ENCODE measurements around the gene HBG1. TPM values are rescaled to one million over a fixed set of nuclear protein-coding genes. Genes with fewer than 3 reads are reported as not detected.
"Not testable (repeated sequence)": the region's sequence is repeated elsewhere in the genome, so short reads cannot be mapped to it uniquely, and the experiment has no call there.

The HBG1 gene
- not detected for total RNA-seq
- long read RNA-seq: 0 reads

DNA sequence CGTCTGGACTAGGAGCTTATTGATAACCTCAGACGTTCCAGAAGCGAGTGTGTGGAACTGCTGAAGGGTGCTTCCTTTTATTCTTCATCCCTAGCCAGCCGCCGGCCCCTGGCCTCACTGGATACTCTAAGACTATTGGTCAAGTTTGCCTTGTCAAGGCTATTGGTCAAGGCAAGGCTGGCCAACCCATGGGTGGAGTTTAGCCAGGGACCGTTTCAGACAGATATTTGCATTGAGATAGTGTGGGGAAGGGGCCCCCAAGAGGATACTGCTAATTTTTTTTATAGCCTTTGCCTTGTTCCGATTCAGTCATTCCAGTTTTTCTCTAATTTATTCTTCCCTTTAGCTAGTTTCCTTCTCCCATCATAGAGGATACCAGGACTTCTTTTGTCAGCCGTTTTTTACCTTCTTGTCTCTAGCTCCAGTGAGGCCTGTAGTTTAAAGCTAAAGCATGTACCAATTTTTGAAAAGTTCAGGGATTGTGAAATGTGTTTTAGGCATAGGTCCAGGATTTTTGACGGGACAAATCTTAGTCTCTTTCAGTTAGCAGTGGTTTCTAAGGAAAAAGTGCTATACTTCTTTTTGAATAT is at the start of gene HBG1:
Gene HBG1 (minus strand): TSS at position 51 of the 590 bp plus-strand sequence. CDS start 53 bp downstream, outside the sequence.
- ATAC-seq; intact Hi-C loops (cut with DNase I); DNase-seq: not testable (repeated sequence)

DNA sequence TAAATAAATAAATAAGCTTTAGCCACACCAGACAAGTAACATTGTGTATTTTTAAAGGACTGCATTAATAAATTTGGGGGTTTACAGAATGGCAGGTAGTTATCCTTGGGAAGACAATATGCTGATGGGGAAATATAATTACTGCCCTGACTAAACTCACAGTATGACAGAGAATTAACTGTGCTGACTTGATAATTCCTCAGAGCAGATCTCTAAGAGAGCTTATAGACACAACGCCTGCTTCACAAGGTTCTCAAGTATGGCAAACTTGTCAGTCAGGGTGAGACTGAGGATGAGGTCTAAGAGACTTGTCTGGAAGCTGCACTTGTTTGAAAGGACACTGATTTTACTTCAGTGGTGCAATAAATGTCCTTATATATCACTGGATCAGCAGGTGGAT is 48.8 kb upstream of the HBG1 start:
- Histone ChIP-seq H3K27ac (no peak overlapping the region), H3K4me3 (no peak overlapping the region), H3K9me3 (no peaks in the 10 kb centered on the region), H3K27me3 (ENCODE audit: low read depth) (no peaks in the 10 kb centered on the region), H3K36me3 (no peaks in the 10 kb centered on the region), H3K4me1 (no peaks in the 10 kb centered on the region)
- TF ChIP-seq, protein P1, sequence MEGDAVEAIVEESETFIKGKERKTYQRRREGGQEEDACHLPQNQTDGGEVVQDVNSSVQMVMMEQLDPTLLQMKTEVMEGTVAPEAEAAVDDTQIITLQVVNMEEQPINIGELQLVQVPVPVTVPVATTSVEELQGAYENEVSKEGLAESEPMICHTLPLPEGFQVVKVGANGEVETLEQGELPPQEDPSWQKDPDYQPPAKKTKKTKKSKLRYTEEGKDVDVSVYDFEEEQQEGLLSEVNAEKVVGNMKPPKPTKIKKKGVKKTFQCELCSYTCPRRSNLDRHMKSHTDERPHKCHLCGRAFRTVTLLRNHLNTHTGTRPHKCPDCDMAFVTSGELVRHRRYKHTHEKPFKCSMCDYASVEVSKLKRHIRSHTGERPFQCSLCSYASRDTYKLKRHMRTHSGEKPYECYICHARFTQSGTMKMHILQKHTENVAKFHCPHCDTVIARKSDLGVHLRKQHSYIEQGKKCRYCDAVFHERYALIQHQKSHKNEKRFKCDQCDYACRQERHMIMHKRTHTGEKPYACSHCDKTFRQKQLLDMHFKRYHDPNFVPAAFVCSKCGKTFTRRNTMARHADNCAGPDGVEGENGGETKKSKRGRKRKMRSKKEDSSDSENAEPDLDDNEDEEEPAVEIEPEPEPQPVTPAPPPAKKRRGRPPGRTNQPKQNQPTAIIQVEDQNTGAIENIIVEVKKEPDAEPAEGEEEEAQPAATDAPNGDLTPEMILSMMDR (IDR thresholded peaks at IDR 0.05): no peak
- ATAC-seq (no peak), DNase-seq (no peak)
- intact Hi-C loops (cut with DNase I): no loop called here

More for the DNA sequence above, at the start of gene HBG1:
- H3K27me3 ChIP-seq (ENCODE audit: low read depth); H3K4me1 ChIP-seq; H3K4me3 ChIP-seq; H3K27ac ChIP-seq; H3K36me3 ChIP-seq; H3K9me3 ChIP-seq: not testable (repeated sequence)

DNA sequence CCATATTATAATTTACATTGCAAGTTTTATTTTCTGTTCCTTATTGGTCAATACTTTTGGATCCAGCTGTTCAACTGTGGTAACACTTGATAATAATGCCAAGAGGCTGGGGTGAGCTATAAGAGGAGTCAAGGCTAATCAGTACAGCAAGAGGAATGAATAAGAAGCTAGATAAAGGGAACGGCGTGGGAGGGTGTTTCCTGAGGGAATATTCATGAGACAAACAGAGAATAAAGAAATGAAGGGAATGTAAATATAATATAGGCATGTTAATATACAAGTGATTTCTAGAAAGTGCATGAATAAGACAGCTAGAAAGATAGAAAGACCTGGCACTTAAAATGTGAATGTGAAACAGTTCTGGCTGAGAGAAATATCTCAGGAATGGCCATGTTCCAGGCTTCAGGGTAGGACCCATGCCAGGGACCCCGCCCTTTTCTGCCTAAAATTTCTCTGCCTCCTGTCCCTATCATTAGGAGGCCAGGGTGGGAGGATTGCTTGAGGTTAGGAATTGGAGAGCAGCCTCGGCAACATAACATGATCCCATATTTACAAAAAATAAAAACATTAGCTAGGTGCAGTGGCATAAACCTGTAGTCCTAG is 48.2 kb upstream of the HBG1 start:
- ATAC-seq (no peak), DNase-seq (no peak)
- Histone ChIP-seq H3K4me1 (no peaks in the 10 kb centered on the region), H3K9me3 (no peaks in the 10 kb centered on the region), H3K27me3 (ENCODE audit: low read depth) (no peaks in the 10 kb centered on the region), H3K36me3 (no peaks in the 10 kb centered on the region), H3K27ac (no peak overlapping the region), H3K4me3 (no peak overlapping the region)
- intact Hi-C loops (cut with DNase I): no loop called here
- TF ChIP-seq, protein P1 (IDR thresholded peaks at IDR 0.05): no peak

DNA sequence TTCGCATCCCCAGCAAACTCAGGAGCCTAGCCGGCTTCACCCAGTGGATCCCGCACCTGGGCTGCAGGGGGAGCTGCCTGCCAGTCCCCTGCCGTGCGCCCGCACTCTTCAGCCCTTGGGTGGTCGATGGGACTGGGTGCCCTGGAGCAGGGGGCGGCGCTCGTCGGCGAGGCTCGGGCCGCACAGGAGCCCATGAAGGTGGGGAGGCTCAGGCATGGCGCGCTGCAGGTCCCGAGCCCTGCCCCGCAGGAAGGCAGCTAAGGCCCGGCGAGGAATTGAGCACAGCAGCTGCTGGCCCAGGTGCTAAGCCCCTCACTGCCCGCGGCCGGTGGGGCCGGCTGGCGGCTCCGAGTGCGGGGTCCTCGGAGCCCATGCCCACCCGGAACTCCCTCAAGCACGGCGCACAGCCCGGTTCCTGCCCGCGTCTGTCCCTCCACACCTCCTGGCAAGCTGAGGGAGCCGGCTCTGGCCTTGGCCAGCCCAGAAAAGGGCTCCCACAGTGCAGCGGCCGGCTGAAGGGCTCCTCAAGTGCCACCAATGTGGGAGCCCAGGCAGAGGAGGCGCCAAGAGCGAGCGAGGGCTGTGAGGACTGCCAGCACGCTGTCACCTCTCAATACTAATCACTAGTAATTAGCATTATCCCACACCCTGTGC is 44.8 kb upstream of the HBG1 start:
- H3K4me3 ChIP-seq; H3K4me1 ChIP-seq; H3K27me3 ChIP-seq (ENCODE audit: low read depth); intact Hi-C loops (cut with DNase I); H3K9me3 ChIP-seq; DNase-seq; H3K27ac ChIP-seq; H3K36me3 ChIP-seq; ATAC-seq: not testable (repeated sequence)

DNA sequence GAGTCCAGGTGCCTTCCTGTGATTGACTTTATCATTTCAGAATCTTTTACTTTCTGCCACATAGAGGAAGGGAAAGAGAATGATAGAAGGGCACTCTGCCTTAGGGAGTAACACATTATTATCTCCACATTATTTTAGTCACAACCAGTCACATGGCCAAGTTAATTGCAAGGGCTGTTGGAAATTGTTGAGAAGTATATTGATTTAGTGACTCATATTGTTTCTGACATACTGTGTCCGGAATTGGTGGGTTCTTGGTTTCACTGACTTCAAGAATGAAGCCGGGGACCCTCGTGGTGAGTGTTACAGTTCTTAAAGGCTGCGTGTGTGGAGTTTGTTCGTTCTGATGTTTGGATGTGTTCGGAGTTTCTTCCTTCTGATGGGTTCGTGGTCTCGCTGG is 43.4 kb upstream of the HBG1 start:
- H3K36me3 ChIP-seq: no peaks in the 10 kb centered on the region
- DNase-seq (no peak), ATAC-seq (no peak)
- no peak overlapping the region for H3K4me3 ChIP-seq
- no peaks in the 10 kb centered on the region for H3K9me3 ChIP-seq
- intact Hi-C loops (cut with DNase I): no loop called here
- no peaks in the 10 kb centered on the region for H3K4me1 ChIP-seq
- no peak overlapping the region for H3K27ac ChIP-seq
- TF ChIP-seq, protein P1 (IDR thresholded peaks at IDR 0.05): no peak
- no peaks in the 10 kb centered on the region for H3K27me3 ChIP-seq (ENCODE audit: low read depth)

DNA sequence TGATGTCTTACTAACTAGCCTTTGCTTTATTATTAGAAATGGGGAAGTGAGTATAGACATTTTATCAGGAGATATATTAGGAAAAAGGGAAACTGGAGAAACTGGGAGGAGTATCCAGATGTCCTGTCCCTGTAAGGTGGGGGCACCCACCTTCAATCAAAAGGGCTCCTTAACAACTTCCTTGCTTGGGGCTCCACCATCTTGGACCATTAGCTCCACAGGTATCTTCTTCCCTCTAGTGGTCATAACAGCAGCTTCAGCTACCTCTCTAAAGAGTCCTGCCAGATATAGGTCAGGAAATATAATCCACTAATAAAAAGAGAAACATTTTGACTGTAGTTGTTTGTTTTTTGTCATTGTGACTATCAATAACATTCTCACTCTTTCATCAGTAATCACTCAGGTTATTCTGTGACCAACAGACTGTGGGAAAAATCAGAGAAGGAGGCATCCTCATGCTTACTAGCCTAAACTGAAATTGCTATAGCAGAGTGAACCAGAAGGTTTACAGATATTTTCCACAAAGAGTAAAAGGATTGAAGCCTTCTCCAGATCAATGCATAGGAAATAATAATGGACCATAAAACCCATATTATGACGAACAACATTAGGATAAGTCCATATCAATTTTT is 41.7 kb upstream of the HBG1 start:
- Histone ChIP-seq H3K27ac (no peak overlapping the region), H3K9me3 (no peaks in the 10 kb centered on the region), H3K4me1 (no peaks in the 10 kb centered on the region), H3K4me3 (no peak overlapping the region), H3K27me3 (ENCODE audit: low read depth) (no peaks in the 10 kb centered on the region), H3K36me3 (no peaks in the 10 kb centered on the region)
- TF ChIP-seq, protein P1 (IDR thresholded peaks at IDR 0.05): peak; percentile 26
- DNase-seq (no peak), ATAC-seq (peak in 1 of 2 donors; percentile 40)
- intact Hi-C loops (cut with DNase I): no loop called here
